Calu3 (cell line): ENCODE measurements around the gene LRRC38. TPM values are rescaled to one million over a fixed set of nuclear protein-coding genes. Genes with fewer than 3 reads are reported as not detected.

Experiments used
- BruUV-seq: library from RNA; stranded (reverse); fragments of 400-500 nt; replicated peaks from 2 replicates; lab custom pipeline; 2021; lab: Mats Ljungman, UMichigan
- CTCF ChIA-PET: fragments of 300-600 bp; sonication (Branson Sonifier 250); formaldehyde crosslinking; loops from one replicate; lab custom pipeline; 2022; ENCODE audit warnings: antibody characterized with exemption; lab: Charles Lee
- DNase-seq: peaks from one replicate; pipeline ENCODE4 v3.0.0; 2022
- H3K27ac Mint-ChIP-seq: one replicate; pipeline ENCODE4 v1.8.0; 2022; ENCODE audit warnings: mixed read lengths; ENCODE audit not compliant: unreplicated experiment
- H3K27me3 Mint-ChIP-seq: one replicate; pipeline ENCODE4 v1.8.0; 2022; ENCODE audit warnings: mixed read lengths; ENCODE audit not compliant: unreplicated experiment
- H3K36me3 Mint-ChIP-seq: one replicate; pipeline ENCODE4 v1.8.0; 2022; ENCODE audit warnings: mild to moderate bottlenecking, moderate library complexity, mixed read lengths; ENCODE audit not compliant: insufficient read depth, unreplicated experiment
- H3K4me1 Mint-ChIP-seq: one replicate; pipeline ENCODE4 v1.8.0; 2022; ENCODE audit warnings: mild to moderate bottlenecking, low read depth, mixed read lengths; ENCODE audit not compliant: unreplicated experiment
- H3K4me3 Mint-ChIP-seq: one replicate; pipeline ENCODE4 v1.8.0; 2022; ENCODE audit warnings: mild to moderate bottlenecking, low read depth, moderate library complexity, mixed read lengths; ENCODE audit not compliant: unreplicated experiment
- H3K9me3 Mint-ChIP-seq: one replicate; pipeline ENCODE4 v1.8.0; 2022; ENCODE audit warnings: low read depth, mixed read lengths; ENCODE audit not compliant: unreplicated experiment
- intact Hi-C: fragments of 100-400 bp; cut with micrococcal nuclease; formaldehyde crosslinking; loops from one replicate; pipeline ENCODE4 v1.10.0; 2022; ENCODE audit not compliant: unreplicated experiment
- total RNA-seq: library from RNA; stranded (reverse); gene quantifications from 2 replicates; pipeline ENCODE4 v1.2.3, GENCODE V29; 2022
- TF ChIP-seq, protein P1 (sequence below): fragments of 200-600 bp; IDR thresholded peaks from one replicate; pipeline ENCODE4 v1.8.0; 2022; ENCODE audit warnings: antibody characterized with exemption; ENCODE audit not compliant: unreplicated experiment

The LRRC38 gene
- total RNA-seq, 1 experiment from 2014 or later = not detected

- Mint-ChIP-seq H3K27ac (no peak overlapping the region), H3K4me1 (no peaks in the 10 kb centered on the region), H3K9me3 (no peaks in the 10 kb centered on the region), H3K4me3 (no peak overlapping the region), H3K27me3 (no peaks in the 10 kb centered on the region), H3K36me3 (no peaks in the 10 kb centered on the region)
- BruUV-seq = no TSS peak
- CTCF ChIA-PET = no interaction called here
- DNase-seq = no peak
- TF ChIP-seq, protein P1, sequence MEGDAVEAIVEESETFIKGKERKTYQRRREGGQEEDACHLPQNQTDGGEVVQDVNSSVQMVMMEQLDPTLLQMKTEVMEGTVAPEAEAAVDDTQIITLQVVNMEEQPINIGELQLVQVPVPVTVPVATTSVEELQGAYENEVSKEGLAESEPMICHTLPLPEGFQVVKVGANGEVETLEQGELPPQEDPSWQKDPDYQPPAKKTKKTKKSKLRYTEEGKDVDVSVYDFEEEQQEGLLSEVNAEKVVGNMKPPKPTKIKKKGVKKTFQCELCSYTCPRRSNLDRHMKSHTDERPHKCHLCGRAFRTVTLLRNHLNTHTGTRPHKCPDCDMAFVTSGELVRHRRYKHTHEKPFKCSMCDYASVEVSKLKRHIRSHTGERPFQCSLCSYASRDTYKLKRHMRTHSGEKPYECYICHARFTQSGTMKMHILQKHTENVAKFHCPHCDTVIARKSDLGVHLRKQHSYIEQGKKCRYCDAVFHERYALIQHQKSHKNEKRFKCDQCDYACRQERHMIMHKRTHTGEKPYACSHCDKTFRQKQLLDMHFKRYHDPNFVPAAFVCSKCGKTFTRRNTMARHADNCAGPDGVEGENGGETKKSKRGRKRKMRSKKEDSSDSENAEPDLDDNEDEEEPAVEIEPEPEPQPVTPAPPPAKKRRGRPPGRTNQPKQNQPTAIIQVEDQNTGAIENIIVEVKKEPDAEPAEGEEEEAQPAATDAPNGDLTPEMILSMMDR = no peak
- intact Hi-C loops = no loop called here
Measured at GRCh38 chr1:13512472-13512871, 1.3 kb downstream of the LRRC38 start.

- Mint-ChIP-seq H3K9me3 (peaks cover 1% of the 10 kb centered on the region), H3K36me3 (no peaks in the 10 kb centered on the region), H3K27me3 (no peaks in the 10 kb centered on the region), H3K4me1 (no peaks in the 10 kb centered on the region), H3K27ac (no peak overlapping the region), H3K4me3 (no peak overlapping the region)
- CTCF ChIA-PET = no interaction called here
- DNase-seq = no peak
- no TSS peak for BruUV-seq
- TF ChIP-seq, protein P1 = no peak
- intact Hi-C loops = no loop called here
Measured at GRCh38 chr1:13510499-13510898, 3.3 kb downstream of the LRRC38 start.

- H3K27ac Mint-ChIP-seq = no peak overlapping the region
- no peaks in the 10 kb centered on the region for H3K36me3 Mint-ChIP-seq
- peaks cover 4% of the 10 kb centered on the region for H3K9me3 Mint-ChIP-seq
- intact Hi-C loops = no loop called here
- BruUV-seq = no TSS peak
- CTCF ChIA-PET = no interaction called here
- no peaks in the 10 kb centered on the region for H3K4me1 Mint-ChIP-seq
- TF ChIP-seq, protein P1 = no peak
- H3K4me3 Mint-ChIP-seq = no peak overlapping the region
- no peaks in the 10 kb centered on the region for H3K27me3 Mint-ChIP-seq
- no peak for DNase-seq
Measured at GRCh38 chr1:13507075-13507474, 6.7 kb downstream of the LRRC38 start.

- DNase-seq = no peak
- intact Hi-C loops = no loop called here
- TF ChIP-seq, protein P1 = no peak
- Mint-ChIP-seq H3K4me3 (no peak overlapping the region), H3K27me3 (no peaks in the 10 kb centered on the region), H3K4me1 (no peaks in the 10 kb centered on the region), H3K27ac (no peak overlapping the region), H3K36me3 (no peaks in the 10 kb centered on the region), H3K9me3 (peaks cover 9% of the 10 kb centered on the region)
- CTCF ChIA-PET = no interaction called here
- no TSS peak for BruUV-seq
Measured at GRCh38 chr1:13505020-13505419, 8.8 kb downstream of the LRRC38 start.
